ENCODE measurements around the gene SH3D19.
"Not testable (repeated sequence)": the region's sequence is repeated elsewhere in the genome, so short reads cannot be mapped to it uniquely, and the experiment has no call there.

SH3D19 gene

GRCh38 chr4:151142758-151143157 lies 182.6 kb downstream of the SH3D19 start:
- FAIRE-seq (no peak), DNase-seq (ENCODE audit: insufficient read length, low spot score) (no peak)
- no peak for TF ChIP-seq POLR2A (IDR thresholded peaks at IDR 0.05; ENCODE audit: low read depth, low read length)

GRCh38 chr4:151139814-151140213 lies 185.6 kb downstream of the SH3D19 start:
- DNase-seq (ENCODE audit: insufficient read length, low spot score) (no peak), FAIRE-seq (no peak)

GRCh38 chr4:151136048-151136447 lies 189.4 kb downstream of the SH3D19 start:
- DNase-seq (ENCODE audit: insufficient read length, low spot score); FAIRE-seq: not testable (repeated sequence)

More at GRCh38 chr4:151139814-151140213, 185.6 kb downstream of the SH3D19 start:
- no peak for TF ChIP-seq POLR2A (IDR thresholded peaks at IDR 0.05; ENCODE audit: low read depth, low read length)

- no peak for TF ChIP-seq POLR2A (IDR thresholded peaks at IDR 0.05; ENCODE audit: low read depth, low read length)
- FAIRE-seq = no peak
- no peak for DNase-seq (ENCODE audit: insufficient read length, low spot score)
Observed at GRCh38 chr4:151133311-151133710, 192.1 kb downstream of the SH3D19 start.

- TF ChIP-seq POLR2A (IDR thresholded peaks at IDR 0.05; ENCODE audit: low read depth, low read length) = no peak
- DNase-seq (ENCODE audit: insufficient read length, low spot score) (no peak), FAIRE-seq (no peak)
Observed at GRCh38 chr4:151129796-151130195, 195.6 kb downstream of the SH3D19 start.

DNA sequence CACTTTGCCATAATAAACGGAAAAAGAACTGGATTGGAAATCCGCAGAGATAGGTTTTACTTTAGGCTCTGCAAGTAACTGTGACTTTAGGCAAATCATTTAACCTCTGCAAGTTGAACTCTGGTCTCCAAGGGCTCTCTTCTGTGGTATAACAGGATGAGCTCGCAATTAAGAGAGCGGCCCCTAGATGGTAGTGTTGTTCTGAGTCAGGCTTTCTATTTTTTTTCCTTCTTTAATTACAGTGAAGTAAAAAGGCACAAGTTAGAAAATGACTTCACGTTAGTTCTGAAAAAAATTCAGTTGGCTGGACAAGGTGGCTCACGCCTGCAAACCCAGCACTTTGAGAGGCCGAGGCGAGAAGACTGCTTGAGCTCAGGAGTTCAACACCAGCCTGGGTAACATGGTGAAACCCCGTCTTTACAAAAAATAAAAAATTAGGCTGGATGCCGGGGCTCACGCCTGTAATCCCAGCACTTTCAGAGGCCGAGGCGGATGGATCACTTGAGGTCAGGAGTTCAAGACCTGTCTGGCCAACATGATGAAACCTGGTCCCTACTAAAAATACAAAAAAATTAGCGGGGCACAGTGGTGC lies 207.9 kb downstream of the SH3D19 start:
- DNase-seq (ENCODE audit: insufficient read length, low spot score) = peak; percentile 12
- no peak for TF ChIP-seq POLR2A (IDR thresholded peaks at IDR 0.05; ENCODE audit: low read depth, low read length)
- FAIRE-seq = no peak

DNA sequence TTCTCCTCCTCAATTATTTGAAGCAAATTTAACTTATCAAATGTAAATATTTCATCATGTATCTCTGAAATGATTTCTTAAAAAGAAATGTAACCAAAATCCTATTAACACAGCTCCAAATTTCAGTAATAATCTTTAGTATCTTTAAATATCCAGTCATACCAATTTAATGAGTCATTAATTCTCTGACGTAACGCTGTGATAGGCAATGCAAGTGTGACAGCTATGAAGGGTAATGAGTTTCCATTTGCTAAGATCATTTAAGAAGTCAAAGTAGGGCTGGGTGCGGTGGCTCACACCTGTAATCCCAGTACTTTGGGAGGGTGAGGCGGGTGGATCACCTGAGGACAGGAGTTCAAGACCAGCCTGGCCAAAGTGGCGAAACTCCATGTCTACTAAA lies 210.4 kb downstream of the SH3D19 start:
- FAIRE-seq (no peak), DNase-seq (ENCODE audit: insufficient read length, low spot score) (no peak)
- no peak for TF ChIP-seq POLR2A (IDR thresholded peaks at IDR 0.05; ENCODE audit: low read depth, low read length)

DNA sequence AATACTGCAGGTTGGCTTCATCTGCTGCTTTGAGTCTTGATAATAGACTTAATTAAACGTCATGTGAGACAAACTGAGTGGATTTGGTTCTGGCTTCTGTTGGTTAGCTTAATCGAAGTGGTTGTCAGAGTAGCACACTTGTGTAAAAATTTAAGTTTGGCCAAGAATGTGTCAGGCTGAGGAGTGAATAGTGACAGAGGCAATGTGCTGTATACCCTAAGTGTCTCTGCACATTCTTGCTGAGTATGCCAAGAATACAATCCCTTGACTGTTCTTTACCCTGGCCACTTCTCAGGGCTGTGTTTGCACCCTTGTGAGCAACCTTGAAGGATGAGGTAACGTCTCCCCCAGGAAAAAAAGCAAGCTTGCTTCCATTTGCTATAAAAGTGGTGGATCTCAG lies 211.1 kb downstream of the SH3D19 start:
- FAIRE-seq = no peak
- TF ChIP-seq POLR2A (IDR thresholded peaks at IDR 0.05; ENCODE audit: low read depth, low read length) = no peak
- no peak for DNase-seq (ENCODE audit: insufficient read length, low spot score)

- DNase-seq (ENCODE audit: insufficient read length, low spot score) (no peak), FAIRE-seq (no peak)
Observed at GRCh38 chr4:151110236-151110635, 215.2 kb downstream of the SH3D19 start.

GRCh38 chr4:151107063-151107462 lies 218.3 kb downstream of the SH3D19 start:
- no peak for FAIRE-seq
- TF ChIP-seq POLR2A (IDR thresholded peaks at IDR 0.05; ENCODE audit: low read depth, low read length) = no peak

More at GRCh38 chr4:151110236-151110635, 215.2 kb downstream of the SH3D19 start:
- no peak for TF ChIP-seq POLR2A (IDR thresholded peaks at IDR 0.05; ENCODE audit: low read depth, low read length)

GRCh38 chr4:151105454-151106032 lies 219.9 kb downstream of the SH3D19 start:
- FAIRE-seq = no peak
- DNase-seq (ENCODE audit: insufficient read length, low spot score) = no peak

More at GRCh38 chr4:151107063-151107462, 218.3 kb downstream of the SH3D19 start:
- DNase-seq (ENCODE audit: insufficient read length, low spot score) = no peak

DNA sequence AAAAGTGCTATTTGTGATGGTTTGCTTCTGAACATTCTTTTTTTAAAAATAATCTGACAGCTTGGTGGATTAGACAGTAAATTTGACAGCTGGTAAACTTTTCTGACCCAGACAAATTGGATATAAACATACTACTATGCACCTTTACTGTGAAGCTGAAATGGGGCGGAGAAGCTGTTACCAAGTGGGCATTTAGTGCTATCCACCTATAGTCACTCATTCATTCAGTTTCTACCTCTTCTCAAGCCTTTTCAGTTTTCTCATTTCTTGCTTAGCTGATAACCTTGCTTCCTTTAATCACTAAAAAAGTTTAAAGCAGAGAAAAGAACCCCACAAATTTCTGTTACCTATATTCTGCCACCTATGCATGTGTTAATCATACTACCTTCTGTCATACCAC lies 220.8 kb downstream of the SH3D19 start:
- TF ChIP-seq POLR2A (IDR thresholded peaks at IDR 0.05; ENCODE audit: low read depth, low read length) = no peak
- FAIRE-seq (no peak), DNase-seq (ENCODE audit: insufficient read length, low spot score) (no peak)

More at GRCh38 chr4:151105454-151106032, 219.9 kb downstream of the SH3D19 start:
- TF ChIP-seq POLR2A (IDR thresholded peaks at IDR 0.05; ENCODE audit: low read depth, low read length) = no peak

DNA sequence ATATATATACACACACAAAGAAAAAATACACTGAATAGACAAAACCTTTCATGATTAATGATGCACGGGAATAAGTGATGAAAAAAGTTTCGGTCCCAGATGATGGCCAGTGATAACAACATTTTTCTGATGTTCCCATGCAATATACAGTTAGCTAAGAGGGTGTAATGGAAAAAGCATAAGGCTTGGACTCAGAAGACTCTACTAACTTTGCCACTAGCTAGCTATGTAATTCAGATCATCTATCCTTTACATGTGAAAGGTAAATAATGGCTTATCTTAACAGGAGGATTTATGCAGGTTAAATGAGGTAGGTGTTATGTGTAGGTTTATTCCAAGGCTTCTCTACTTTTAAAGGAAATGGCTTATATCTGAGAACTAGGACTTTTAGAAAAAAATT lies 221.6 kb downstream of the SH3D19 start:
- TF ChIP-seq POLR2A (IDR thresholded peaks at IDR 0.05; ENCODE audit: low read depth, low read length) = no peak
- no peak for DNase-seq (ENCODE audit: insufficient read length, low spot score)
- no peak for FAIRE-seq

DNA sequence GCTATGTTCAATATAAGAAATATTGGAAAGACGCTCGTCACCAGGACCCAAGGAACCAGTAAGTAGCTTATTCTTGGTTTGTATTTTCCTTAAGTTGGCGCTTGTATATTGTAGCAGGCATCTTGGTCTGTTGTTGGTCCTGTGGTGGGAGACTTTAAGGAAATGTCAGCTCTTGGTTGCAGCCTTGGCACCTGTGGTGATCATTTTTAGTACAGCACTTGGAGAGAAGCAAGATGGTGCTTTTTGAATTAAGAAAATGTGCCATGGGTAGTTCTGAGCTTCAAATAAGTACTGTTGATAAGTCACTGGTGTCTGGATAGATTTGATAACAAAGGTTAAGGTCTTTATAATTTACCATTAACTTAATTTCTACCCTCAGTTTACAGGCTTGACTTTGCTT lies 224.9 kb downstream of the SH3D19 start:
- DNase-seq (ENCODE audit: insufficient read length, low spot score) (no peak), FAIRE-seq (no peak)
- TF ChIP-seq POLR2A (IDR thresholded peaks at IDR 0.05; ENCODE audit: low read depth, low read length) = no peak

- no peak for TF ChIP-seq POLR2A (IDR thresholded peaks at IDR 0.05; ENCODE audit: low read depth, low read length)
- DNase-seq (ENCODE audit: insufficient read length, low spot score) (no peak), FAIRE-seq (no peak)
Observed at GRCh38 chr4:151099976-151100417, 225.4 kb downstream of the SH3D19 start.

Data from H54 (cell line).